Endothelial cell of umbilical vein (primary cell): ENCODE results near the gene ERN2. TPM values are rescaled to one million over a fixed set of nuclear protein-coding genes. Genes with fewer than 3 reads are reported as not detected.

Experiments used
- BruUV-seq: library from RNA; stranded (reverse); fragments of 400-500 nt; replicated peaks from 2 replicates; lab custom pipeline; 2021; lab: Mats Ljungman, UMichigan
- CTCF ChIA-PET: fragments of 300-600, 350-600 bp; sonication (Branson Sonifier 250); formaldehyde crosslinking; loops from one replicate; lab custom pipeline; 2021; ENCODE audit warnings: antibody characterized with exemption, inconsistent platforms; lab: Charles Lee
- POLR2A ChIA-PET: fragments of 300-600, 350-600 bp; sonication (Branson Sonifier 250); formaldehyde crosslinking; loops from one replicate; lab custom pipeline; 2021; ENCODE audit warnings: antibody characterized with exemption, inconsistent platforms; lab: Charles Lee
- DNase-seq: peaks from one replicate; pipeline ENCODE4 v3.0.0-alpha.2; 2011; ENCODE audit warnings: low read depth, low spot score
- FAIRE-seq: peaks from 2 replicates; lab custom pipeline; 2011; peaks lifted over from hg19 to GRCh38; lab: Jason Lieb, UNC
- H2AFZ ChIP-seq: 2 replicates; pipeline ENCODE4 v1.6.0; 2012; ENCODE audit warnings: low read depth, low read length, control low read depth, inconsistent platforms
- H3K27ac ChIP-seq: 2 replicates; pipeline ENCODE4 v1.5.1; 2011; ENCODE audit warnings: low read depth, mild to moderate bottlenecking, control low read depth, low read length, moderate library complexity; ENCODE audit not compliant: insufficient read depth
- H3K27me3 ChIP-seq, 2 experiments: 2 replicates each; pipeline versions ENCODE4 v1.6.0 to v1.6.1; 2011; ENCODE audit warnings: low read length in 2 of 2, mixed read lengths in 1 of 2; ENCODE audit not compliant: control insufficient read depth in 2 of 2, insufficient read depth in 2 of 2
- H3K36me3 ChIP-seq, 2 experiments: 2 replicates in 1 of 2; 3 replicates in 1 of 2; pipeline ENCODE4 v1.5.1; 2011; ENCODE audit warnings: low read length in 2 of 2, mild to moderate bottlenecking in 1 of 2, moderate library complexity in 1 of 2; ENCODE audit not compliant: control insufficient read depth in 2 of 2, insufficient read depth in 2 of 2; ENCODE audit errors: extremely low read depth in 1 of 2
- H3K4me1 ChIP-seq: 3 replicates; pipeline ENCODE4 v1.5.1; 2011; ENCODE audit warnings: mild to moderate bottlenecking, low read length; ENCODE audit not compliant: control insufficient read depth, insufficient read depth; ENCODE audit errors: extremely low read depth
- H3K4me2 ChIP-seq: 2 replicates; pipeline ENCODE4 v1.6.1; 2011; ENCODE audit warnings: low read length, control low read depth, mixed read lengths; ENCODE audit not compliant: insufficient read depth
- H3K4me3 ChIP-seq, 3 experiments: fragments of 200-600 bp in 1 of 3; sonication (generic), shearing (Covaris generic) in 1 of 3; replicated peaks in 1 of 3; 2 replicates each; pipeline ENCODE4 v1.5.1; 2011 to 2016; ENCODE audit warnings: control low read depth in 3 of 3, low read length in 3 of 3, mild to moderate bottlenecking in 2 of 3, inconsistent platforms in 1 of 3, low read depth in 1 of 3, moderate library complexity in 1 of 3; ENCODE audit not compliant: insufficient read depth in 1 of 3
- H3K79me2 ChIP-seq: 2 replicates; pipeline ENCODE4 v1.6.0; 2012; ENCODE audit warnings: low read length, inconsistent platforms; ENCODE audit not compliant: control insufficient read depth, insufficient read depth
- H3K9ac ChIP-seq: replicated peaks from 2 replicates; pipeline ENCODE3; 2011; ENCODE audit warnings: low read length, control low read depth; ENCODE audit not compliant: insufficient read depth; ENCODE audit errors: extremely low read depth
- H3K9me1 ChIP-seq: replicated peaks from 3 replicates; pipeline ENCODE4 v1.6.0; 2011; ENCODE audit warnings: mild to moderate bottlenecking, low read length; ENCODE audit not compliant: control insufficient read depth, insufficient read depth; ENCODE audit errors: extremely low read depth
- H3K9me3 ChIP-seq: replicated peaks from 2 replicates; pipeline ENCODE4 v1.5.1; 2012; ENCODE audit warnings: low read length, inconsistent platforms; ENCODE audit not compliant: control insufficient read depth, insufficient read depth
- H4K20me1 ChIP-seq: replicated peaks from 2 replicates; pipeline ENCODE3; 2011; ENCODE audit warnings: mild to moderate bottlenecking, low read length; ENCODE audit not compliant: control insufficient read depth, insufficient read depth; ENCODE audit errors: extremely low read depth
- EZH2 ChIP-seq: IDR thresholded peaks from 2 replicates; pipeline ENCODE4 v1.6.1; 2012; ENCODE audit warnings: borderline replicate concordance, low read depth, mild to moderate bottlenecking, moderate library complexity, low read length, inconsistent platforms; ENCODE audit not compliant: severe bottlenecking
- FOS ChIP-seq: IDR thresholded peaks from 2 replicates; pipeline ENCODE4 v1.6.1; 2011; ENCODE audit warnings: mild to moderate bottlenecking, low read length, moderate library complexity, borderline replicate concordance; ENCODE audit not compliant: insufficient read depth
- GATA2 ChIP-seq: IDR thresholded peaks from 2 replicates; pipeline ENCODE4 v1.7.0; 2011; ENCODE audit warnings: low read depth, mild to moderate bottlenecking, moderate library complexity, mixed read lengths, low read length; ENCODE audit not compliant: insufficient read length, insufficient read depth
- JUN ChIP-seq: IDR thresholded peaks from 2 replicates; pipeline ENCODE4 v1.6.1; 2011; ENCODE audit warnings: borderline replicate concordance, low read depth; ENCODE audit not compliant: insufficient read length, insufficient read depth
- MYC ChIP-seq: IDR thresholded peaks from one replicate; pipeline ENCODE4 v1.6.1; 2011; ENCODE audit warnings: mild to moderate bottlenecking, low read depth, low read length
- POLR2A ChIP-seq: IDR thresholded peaks from 2 replicates; pipeline ENCODE4 v1.6.1; 2012; ENCODE audit warnings: low read depth, mild to moderate bottlenecking, control low read depth, low read length
- POLR2AphosphoS5 ChIP-seq: IDR thresholded peaks from 2 replicates; pipeline ENCODE4 v1.6.1; 2012; ENCODE audit warnings: low read depth, mild to moderate bottlenecking, control low read depth, low read length, moderate library complexity; ENCODE audit not compliant: insufficient read depth
- dilution Hi-C: fragments of 300-500 bp; cut with MboI; formaldehyde crosslinking; loops from one replicate; pipeline ENCODE4 v1.15.0; 2019; ENCODE audit warnings: low sequenced_read_pairs; ENCODE audit not compliant: extremely low pct_ligation_motif_present
- intact Hi-C: fragments of 100-400 bp; cut with micrococcal nuclease; formaldehyde crosslinking; loops from one replicate; pipeline ENCODE4 v1.10.0; 2022
- polyA plus RNA-seq, 4 experiments: library from polyadenylated mRNA; depleted of rRNA in 3 of 4; stranded (reverse) in 3 of 4; unstranded in 1 of 4; fragments of >200 nt; gene quantifications; 2 replicates each; pipeline versions ENCODE4 v1.2.1 to v1.2.3, GENCODE V29; 2011 to 2012; ENCODE audit warnings: missing spikeins in 1 of 4
- total RNA-seq: library from RNA; stranded (reverse); gene quantifications from 2 replicates; pipeline ENCODE4 v1.2.3, GENCODE V29; 2021
- TF ChIP-seq, protein P1 (sequence below), 2 donors: IDR thresholded peaks; 1 replicate in 1 of 2; 2 replicates in 1 of 2; pipeline ENCODE4 v1.5.1; 2011; ENCODE audit warnings: low read length in 2 of 2, mild to moderate bottlenecking in 2 of 2, moderate library complexity in 2 of 2, control low read depth in 1 of 2, inconsistent platforms in 1 of 2, low read depth in 1 of 2; ENCODE audit not compliant: insufficient read depth in 1 of 2; ENCODE audit errors: extremely low read depth in 1 of 2
- TF ChIP-seq, protein P2 (sequence below): IDR thresholded peaks from 2 replicates; pipeline ENCODE4 v1.6.1; 2011; ENCODE audit not compliant: insufficient read depth, insufficient read length

ERN2 gene
- total and polyA plus RNA-seq, 2 donors (not counting 3 experiments of a cell fraction or from before 2014, with no cell fraction given): 0.15 TPM; not detected in 1

DNA sequence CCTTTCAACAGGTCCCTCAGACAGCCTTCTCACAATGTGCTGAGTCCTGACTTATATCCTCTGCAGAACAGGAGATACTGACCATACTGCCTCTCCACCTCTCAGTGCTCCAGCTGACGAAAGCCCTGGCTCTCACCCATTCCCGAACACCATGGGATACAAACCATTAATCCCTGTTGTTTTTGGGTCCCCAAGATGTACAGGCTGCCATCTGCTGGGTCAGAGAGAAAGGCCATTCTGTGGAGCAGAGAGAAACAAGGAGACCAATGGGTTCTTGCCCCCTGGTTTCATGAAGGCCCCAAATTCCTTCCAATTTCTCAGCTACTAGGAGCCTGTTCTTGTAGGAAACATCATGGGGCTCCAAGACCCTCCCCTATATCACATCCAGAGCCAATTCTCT, 3.0 kb downstream of the ERN2 start:
- H3K27me3 ChIP-seq: peaks cover 13 to 20% of the 10 kb centered on the region in 2 experiments
- intact Hi-C loops: no loop called here
- no peaks in the 10 kb centered on the region for H3K9me1 ChIP-seq
- BruUV-seq: no TSS peak
- no peak overlapping the region for H3K4me2 ChIP-seq
- H3K79me2 ChIP-seq: no peaks in the 10 kb centered on the region
- no peak for TF ChIP-seq POLR2AphosphoS5
- TF ChIP-seq EZH2: no peak
- TF ChIP-seq, protein P1, sequence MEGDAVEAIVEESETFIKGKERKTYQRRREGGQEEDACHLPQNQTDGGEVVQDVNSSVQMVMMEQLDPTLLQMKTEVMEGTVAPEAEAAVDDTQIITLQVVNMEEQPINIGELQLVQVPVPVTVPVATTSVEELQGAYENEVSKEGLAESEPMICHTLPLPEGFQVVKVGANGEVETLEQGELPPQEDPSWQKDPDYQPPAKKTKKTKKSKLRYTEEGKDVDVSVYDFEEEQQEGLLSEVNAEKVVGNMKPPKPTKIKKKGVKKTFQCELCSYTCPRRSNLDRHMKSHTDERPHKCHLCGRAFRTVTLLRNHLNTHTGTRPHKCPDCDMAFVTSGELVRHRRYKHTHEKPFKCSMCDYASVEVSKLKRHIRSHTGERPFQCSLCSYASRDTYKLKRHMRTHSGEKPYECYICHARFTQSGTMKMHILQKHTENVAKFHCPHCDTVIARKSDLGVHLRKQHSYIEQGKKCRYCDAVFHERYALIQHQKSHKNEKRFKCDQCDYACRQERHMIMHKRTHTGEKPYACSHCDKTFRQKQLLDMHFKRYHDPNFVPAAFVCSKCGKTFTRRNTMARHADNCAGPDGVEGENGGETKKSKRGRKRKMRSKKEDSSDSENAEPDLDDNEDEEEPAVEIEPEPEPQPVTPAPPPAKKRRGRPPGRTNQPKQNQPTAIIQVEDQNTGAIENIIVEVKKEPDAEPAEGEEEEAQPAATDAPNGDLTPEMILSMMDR (IDR thresholded peaks at IDR 0.05; ENCODE audit: extremely low read depth in 1 of 2, insufficient read depth in 1 of 2, low read depth in 1 of 2, low read length in 2 of 2): no peak
- TF ChIP-seq FOS: no peak
- TF ChIP-seq MYC: no peak
- no peak for TF ChIP-seq GATA2
- TF ChIP-seq JUN: no peak
- TF ChIP-seq, protein P2, sequence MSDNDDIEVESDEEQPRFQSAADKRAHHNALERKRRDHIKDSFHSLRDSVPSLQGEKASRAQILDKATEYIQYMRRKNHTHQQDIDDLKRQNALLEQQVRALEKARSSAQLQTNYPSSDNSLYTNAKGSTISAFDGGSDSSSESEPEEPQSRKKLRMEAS: no peak
- TF ChIP-seq POLR2A: no peak
- no peak overlapping the region for H3K27ac ChIP-seq
- CTCF ChIA-PET: no interaction called here
- no peak overlapping the region for H2AFZ ChIP-seq
- H3K9me3 ChIP-seq: no peaks in the 10 kb centered on the region
- H3K9ac ChIP-seq: no peak overlapping the region
- H3K4me1 ChIP-seq: no peaks in the 10 kb centered on the region
- FAIRE-seq: no peak
- POLR2A ChIA-PET: no interaction called here
- no peak overlapping the region for H3K4me3 ChIP-seq
- dilution Hi-C loops: no loop called here
- no peak for DNase-seq
- no peaks in the 10 kb centered on the region for H4K20me1 ChIP-seq
- no peaks in the 10 kb centered on the region for H3K36me3 ChIP-seq
